SK-MEL-5 (cell line): ENCODE measurements around the gene CPNE9. TPM values are rescaled to one million over a fixed set of nuclear protein-coding genes. Genes with fewer than 3 reads are reported as not detected.
A peak's percentile ranks its signal among the peaks of the same experiment; 100 is the strongest.

Source experiments
- DNase-seq: peaks from one replicate; pipeline ENCODE4 v3.0.0-alpha.2; 2016; ENCODE audit warnings: low read depth, low spot score
- in situ Hi-C: cut with HindIII; loops from 2 replicates; pipeline ENCODE4 v1.10.0; 2016; ENCODE audit warnings: low sequenced_read_pairs, high pct_unique_total_duplicates, low pct_unique_long_range_greater_than_20kb
- total RNA-seq: library from RNA; depleted of rRNA; stranded (reverse); fragments of >200 nt; shearing (Covaris generic); gene quantifications from 2 replicates; pipeline ENCODE4 v1.2.3, GENCODE V29; 2014

CPNE9 gene
- total RNA-seq, 1 experiment from 2014 or later: 0.79 TPM

DNA sequence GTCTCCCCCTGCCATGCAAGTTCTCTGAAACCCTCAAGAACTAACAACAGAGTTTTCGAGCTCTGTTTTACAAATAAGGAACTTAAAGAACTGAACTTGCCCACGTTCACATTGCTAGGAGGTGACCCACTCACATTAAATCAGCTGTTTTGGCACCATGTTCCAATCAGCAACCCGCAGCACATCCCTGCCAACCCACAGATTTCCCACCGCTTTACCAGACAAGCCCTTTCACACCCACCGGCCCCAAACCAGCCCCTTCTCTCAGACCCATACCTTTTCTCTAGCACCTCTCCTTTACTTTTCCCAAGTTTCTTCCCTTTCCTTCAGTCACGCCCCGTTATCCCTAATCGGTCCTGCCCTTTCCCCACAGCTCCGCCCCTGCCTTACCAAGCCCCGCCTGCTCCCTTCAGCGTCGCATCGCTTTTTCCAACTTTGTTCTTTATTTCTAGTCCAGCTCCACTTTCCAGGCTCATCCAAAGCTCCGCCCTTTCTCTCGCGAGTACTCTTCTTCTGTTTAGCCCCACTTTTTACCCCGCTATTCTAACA is 27.1 kb downstream of the CPNE9 start:
- no peak for DNase-seq
- in situ Hi-C loops: no loop called here

DNA sequence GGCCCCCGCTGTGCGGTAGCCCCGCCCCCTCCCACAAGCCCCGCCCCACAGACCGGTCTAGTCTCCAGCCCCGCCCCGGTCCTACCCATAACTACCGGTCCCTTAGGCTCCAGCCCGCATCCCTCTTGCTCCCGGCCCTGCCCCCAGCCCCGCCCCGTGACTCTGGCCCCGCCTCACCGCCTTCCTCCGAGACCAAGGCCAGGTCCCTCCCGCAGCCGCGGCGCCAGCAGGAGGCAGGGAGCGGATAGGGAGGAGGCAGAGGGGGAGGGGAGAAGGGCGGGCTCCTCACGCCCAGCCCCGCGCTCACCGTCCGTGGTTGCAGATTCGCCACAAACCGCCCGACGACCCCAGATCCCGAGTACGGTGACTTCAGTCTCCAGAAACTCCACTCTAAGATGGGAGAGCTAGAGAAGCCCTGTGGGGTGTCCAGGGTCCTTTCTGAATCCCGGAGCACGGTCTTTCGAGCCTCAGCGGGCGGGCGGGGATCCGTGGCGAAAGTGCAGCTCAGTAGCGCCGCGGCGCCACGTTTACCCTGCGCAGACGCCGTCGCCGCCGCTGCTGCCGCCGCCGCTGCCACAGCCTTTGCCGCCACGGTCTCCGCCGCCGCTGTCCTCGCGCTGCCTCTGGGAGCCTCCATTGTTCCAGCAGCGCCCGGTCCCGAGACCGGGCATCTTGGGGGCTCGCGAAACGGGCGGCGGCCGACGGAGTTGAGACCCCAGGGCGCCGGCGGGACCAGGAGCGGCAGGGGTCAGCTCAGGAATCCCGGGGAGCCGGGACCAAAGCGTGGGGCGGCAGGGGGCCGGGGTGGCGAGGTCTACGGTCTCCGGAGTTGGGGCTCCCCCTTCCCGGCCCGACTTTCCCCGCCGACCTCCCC is 27.8 kb downstream of the CPNE9 start, which contains the start of gene BRPF1:
TSS of gene BRPF1 (plus strand) at position 530 of the 874 bp plus-strand sequence. CDS start 2,406 bp downstream, outside the sequence.
- DNase-seq: peak; percentile 98
- in situ Hi-C loops: no loop called here

DNA sequence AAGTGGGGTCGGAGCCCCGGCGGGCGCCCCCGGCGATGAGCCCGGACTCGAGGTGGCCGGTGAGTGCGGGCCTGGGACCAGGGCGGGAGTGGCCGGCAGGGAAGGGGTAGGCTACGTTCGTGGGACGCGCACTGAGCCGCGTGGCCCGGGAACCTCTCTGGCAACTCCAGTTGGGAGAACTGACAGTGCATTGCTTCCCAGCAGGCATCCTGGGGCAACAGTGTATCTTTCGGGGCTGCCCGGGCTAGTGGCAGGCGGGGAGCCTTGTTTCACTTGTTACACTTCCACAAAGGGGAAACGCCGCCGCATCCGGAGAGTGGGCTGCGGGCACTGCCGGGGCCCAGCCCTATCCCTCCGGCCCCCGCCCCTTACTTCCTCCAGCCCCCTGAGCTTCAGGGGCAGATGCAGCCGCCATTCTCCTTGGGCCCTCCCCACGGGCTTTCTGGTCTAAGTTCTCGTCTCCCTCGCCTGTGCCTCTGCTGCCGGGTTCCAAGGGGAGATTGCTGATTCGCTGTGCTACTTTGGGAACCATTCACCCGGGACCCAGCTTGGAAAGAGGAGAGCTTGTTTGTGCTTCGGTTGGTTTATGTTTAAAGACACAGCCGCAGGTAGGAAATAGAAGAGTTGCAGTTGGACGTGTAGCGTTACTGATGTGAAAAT is 28.6 kb downstream of the CPNE9 start:
- in situ Hi-C loops: no loop called here

DNA sequence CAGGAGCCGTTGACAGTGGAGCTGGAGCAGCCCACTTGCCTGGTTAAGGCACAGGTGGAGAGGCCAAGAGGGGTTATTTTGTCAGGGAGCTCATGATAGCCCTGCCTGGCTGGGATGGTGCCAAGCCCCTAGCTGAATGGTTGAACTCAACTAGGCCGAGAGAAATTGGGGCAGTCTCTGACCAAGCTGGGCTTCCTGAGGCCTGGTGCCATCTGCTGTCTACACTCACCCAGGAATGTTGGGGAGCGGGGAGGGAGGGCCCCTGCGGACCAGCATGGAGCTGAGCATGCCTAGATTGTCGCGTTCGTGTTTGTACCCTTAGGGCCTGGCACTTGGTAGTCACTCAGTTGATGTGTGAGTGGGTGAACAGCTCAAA is 29.1 kb downstream of the CPNE9 start:
- in situ Hi-C loops: no loop called here
- DNase-seq: no peak

More for the DNA sequence above, 28.6 kb downstream of the CPNE9 start:
- no peak for DNase-seq

DNA sequence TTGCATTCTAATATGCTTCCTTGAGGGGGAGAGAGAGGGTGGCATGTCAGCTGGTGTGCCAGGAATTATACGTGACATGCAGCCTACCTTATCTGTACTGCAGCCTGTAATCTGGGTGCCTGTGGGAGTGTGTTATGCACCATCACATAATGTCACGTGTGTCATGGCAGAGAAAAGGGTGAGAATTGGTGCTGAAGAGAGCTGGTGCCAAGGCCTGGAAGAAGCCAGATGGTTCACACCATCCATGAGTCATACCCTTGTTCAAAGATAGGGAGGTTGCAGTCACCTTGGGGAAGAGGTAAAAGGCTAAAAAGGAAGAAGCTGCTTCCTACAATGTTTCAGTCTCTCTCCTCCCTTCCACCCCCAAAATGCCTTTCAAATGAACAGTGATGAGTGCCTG is 33.2 kb downstream of the CPNE9 start:
- no peak for DNase-seq
- in situ Hi-C loops: no loop called here

DNA sequence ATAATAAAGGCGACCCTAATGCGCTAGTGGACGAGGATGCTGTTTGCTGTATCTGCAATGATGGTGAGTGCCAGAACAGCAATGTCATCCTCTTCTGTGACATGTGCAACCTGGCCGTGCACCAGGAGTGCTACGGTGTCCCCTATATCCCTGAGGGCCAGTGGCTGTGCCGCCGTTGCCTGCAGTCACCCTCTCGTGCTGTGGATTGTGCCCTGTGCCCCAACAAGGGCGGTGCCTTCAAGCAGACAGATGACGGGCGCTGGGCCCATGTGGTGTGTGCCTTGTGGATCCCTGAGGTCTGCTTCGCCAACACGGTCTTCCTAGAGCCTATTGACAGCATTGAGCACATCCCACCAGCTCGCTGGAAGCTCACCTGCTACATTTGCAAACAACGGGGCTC is 35.5 kb downstream of the CPNE9 start:
- no peak for DNase-seq
- in situ Hi-C loops: no loop called here

DNA sequence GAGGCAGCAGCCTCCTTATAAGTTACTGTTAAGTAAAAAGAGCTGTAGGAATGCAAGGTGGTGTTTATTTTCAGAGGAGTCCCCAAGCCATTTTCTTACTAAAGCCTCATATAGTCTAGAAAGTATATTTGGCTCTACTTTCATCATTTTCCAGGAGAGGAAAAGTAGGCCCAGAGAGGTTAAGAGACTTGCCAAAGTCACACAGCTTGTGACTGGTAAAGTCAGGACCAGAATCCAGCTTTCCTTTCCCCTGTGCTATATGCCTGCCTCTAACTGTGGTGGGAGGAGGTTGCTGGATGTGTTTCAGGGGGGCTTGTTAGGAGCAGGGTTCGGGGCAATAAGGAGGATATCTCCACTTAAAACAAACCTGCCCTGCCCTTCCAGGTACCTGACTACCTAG is 38.9 kb downstream of the CPNE9 start:
- no peak for DNase-seq
- in situ Hi-C loops: no loop called here

DNA sequence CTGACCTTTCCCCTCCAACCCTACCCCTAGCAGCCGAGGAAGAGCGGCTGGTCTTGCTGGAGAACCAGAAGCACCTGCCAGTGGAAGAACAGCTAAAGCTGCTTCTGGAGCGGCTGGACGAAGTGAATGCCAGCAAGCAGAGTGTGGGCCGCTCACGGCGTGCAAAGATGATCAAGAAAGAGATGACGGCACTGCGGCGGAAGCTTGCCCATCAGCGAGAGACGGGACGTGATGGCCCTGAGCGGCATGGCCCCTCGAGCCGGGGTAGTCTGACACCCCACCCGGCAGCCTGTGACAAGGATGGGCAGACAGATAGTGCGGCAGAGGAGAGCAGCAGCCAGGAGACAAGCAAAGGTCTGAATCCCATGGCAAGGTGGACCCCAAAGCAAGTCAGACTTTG is 39.9 kb downstream of the CPNE9 start:
- no peak for DNase-seq
- in situ Hi-C loops: no loop called here

DNA sequence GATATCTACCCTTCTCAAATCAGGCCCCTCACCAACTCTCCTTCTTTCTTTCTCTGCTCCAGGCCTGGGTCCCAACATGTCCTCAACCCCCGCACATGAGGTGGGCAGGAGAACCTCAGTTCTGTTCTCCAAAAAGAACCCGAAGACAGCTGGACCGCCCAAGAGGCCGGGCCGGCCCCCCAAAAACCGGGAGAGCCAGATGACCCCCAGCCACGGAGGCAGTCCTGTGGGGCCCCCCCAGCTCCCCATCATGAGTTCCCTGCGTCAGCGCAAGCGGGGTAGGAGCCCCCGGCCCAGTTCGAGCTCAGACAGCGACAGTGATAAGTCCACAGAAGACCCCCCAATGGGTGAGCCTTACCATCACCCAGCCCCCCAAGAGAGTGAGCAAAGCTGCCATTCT is 40.5 kb downstream of the CPNE9 start:
- in situ Hi-C loops: no loop called here
- no peak for DNase-seq

DNA sequence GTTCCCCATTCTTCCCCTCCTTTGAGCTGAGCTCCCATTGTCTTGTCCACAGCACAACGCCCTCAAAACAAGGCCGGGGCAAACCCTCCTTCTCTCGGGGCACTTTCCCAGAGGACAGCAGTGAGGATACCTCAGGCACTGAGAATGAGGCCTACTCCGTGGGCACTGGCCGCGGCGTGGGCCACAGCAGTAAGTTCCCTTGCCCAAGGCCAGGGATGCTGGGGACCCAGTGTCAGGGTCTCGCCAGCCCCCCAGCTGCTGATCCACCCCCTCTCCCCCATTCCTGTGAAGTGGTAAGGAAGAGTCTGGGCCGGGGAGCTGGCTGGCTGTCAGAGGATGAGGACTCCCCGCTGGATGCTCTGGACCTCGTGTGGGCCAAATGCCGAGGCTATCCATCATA is 41.9 kb downstream of the CPNE9 start:
- DNase-seq: no peak
- in situ Hi-C loops: no loop called here

DNA sequence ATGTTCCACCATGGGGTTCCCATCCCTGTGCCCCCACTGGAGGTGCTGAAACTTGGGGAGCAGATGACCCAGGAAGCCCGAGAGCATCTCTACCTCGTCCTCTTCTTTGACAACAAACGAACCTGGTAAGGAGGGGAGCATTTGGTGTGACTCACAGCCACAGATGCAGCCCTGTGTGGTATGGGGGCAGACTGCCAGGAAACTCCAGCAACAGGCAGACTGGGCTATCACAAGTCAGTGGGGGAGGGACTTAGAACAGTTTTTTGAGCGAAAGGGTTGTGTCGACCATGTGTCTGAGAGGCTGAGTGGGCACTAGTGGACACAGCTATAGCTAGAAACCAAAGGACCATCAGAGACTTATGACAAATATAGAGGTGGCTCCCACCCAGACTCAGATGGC is 42.7 kb downstream of the CPNE9 start:
- in situ Hi-C loops: no loop called here
- DNase-seq: no peak

DNA sequence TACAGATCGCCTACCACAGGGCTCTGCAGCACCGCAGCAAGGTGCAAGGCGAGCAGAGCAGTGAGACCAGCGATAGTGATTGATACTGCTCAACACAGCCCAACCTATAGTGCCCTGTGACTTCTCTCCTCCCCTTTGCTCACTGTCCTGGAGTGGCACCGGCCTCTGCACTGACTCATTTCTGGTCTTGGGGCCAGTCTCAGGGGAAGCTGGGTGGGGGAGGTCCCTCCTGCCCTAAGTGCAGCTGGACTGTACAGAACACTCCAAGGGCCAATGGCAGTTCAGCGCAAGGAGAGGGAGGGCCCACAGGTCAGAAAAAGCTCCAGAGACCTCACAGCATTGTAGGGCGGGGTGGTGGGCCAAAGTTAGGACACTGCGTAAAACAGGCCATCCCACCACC is 43.6 kb downstream of the CPNE9 start:
- no peak for DNase-seq
- in situ Hi-C loops: no loop called here

DNA sequence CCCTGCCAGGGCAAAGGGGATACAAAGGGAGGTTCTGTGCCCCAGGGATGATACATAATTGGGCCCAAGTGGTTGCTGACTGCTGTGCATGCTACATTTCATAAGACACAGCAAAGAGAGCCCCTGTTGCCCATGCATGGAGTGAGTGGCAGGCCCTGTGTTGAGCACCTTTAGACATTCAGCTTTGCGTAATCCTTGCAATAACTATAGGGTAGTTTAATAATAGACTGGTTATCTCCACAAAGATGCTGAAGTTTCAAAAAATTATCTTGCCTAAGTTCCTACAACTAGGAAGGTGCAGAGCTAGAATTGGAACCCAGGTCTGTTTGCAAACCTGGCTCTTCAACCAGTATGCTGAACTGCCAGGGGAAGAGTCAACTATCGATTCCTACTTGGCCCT is 44.4 kb downstream of the CPNE9 start:
- DNase-seq: no peak
- in situ Hi-C loops: no loop called here

DNA sequence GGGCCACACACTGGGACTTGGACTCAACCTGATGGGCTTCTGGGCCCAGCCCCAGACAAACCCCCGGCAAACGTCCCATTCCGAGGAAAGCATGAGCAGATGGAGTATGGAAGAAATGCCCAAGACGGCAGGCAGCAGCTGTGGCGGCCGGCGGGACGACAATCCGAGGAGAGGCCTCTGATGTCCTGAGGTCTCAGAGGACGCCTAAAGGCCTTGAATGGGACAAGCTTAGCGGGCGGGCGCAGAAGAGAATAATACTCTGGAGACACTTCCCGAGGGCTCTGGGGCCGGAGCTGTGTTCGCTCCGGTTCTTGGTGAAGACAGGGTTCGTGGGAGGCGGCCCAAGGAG is 45.6 kb downstream of the CPNE9 start:
- no peak for DNase-seq
- in situ Hi-C loops: no loop called here

DNA sequence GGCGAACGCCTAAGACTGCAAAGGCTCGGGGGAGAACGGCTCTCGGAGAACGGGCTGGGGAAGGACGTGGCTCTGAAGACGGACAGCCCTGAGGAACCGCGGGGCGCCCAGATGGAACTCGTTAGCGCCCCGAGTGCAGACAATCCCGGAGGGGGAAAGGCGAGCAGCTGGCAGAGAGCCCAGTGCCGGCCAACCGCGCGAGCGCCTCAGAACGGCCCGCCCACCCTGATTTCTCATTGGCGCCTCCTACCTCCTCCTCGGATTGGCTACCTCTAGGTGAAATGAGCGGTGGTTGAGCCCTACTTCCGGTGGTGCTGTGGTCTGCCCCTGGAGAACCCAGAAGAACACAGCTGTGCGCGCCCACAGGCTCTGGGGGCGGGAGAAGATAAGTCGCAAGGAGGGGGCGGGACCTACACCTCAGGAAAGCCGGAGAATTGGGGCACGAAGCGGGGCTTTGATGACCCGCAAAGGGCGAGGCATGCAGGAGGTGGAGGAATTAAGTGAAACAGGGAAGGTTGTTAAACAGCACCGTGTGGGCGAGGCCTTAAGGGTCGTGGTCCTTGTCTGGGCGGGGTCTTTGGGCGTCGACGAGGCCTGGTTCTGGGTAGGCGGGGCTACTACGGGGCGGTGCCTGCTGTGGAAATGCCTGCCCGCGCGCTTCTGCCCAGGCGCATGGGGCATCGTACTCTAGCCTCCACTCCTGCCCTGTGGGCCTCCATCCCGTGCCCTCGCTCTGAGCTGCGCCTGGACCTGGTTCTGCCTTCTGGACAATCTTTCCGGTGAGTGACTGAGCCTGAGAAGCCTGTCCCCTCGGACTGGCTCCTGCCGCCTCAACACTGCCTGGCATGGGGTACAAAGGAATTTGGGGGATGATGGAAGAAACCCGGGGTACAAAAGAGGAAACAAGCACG is 46.3 kb downstream of the CPNE9 start, which contains the start of gene OGG1:
TSS of gene OGG1 (plus strand) at position 308 of the 911 bp plus-strand sequence. CDS start at position 643, 335 bp downstream.
- in situ Hi-C loops: no loop called here
- peak; percentile 98 for DNase-seq

DNA sequence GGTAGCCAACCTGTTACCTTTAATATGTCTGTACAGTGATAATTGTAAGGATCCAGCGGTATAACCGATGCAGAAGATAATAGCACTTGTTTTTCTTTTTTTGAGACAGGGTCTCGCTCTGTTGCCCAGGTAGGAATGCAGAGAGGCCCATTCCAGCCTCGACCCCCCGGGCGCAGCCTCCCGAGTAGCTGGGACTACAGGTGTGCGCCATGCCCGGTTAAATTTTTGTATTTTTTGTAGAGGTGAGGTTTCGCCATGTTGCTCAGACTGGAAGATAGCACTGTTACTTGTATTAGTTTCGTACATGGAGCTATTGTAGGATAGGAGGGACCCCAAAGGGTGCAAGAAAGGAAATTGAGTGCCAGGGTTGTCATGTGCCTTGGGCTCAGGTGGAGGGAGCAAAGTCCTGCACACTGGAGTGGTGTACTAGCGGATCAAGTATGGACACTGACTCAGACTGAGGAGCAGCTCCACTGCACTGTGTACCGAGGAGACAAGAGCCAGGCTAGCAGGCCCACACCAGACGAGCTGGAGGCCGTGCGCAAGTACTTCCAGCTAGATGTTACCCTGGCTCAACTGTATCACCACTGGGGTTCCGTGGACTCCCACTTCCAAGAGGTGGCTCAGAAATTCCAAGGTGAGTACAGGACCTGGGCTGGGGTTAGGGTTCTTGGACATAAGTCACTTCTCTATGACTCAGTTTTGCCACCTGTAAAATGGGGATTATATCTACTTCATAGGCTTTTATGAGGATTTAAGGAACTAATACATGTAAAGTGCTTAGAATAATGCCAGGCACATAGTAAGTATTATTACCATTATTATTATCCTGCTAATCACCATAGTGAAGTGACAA is 47.2 kb downstream of the CPNE9 start:
- in situ Hi-C loops: no loop called here
- no peak for DNase-seq

DNA sequence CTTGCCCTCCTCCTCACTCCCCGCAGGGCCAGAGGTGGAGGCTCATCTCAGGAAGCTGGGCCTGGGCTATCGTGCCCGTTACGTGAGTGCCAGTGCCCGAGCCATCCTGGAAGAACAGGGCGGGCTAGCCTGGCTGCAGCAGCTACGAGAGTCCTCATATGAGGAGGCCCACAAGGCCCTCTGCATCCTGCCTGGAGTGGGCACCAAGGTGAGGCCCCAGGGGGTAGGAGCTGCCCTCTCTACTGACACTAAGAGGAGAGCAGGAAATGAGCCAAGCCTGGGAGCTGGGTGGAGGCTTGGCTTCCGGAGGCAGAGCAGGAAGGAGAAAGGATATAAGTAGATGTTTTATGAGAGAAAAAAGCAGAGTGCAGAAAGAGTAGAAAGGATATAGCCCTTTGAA is 51.0 kb downstream of the CPNE9 start:
- no peak for DNase-seq
- in situ Hi-C loops: no loop called here
